Measurements from ENCODE around the gene CAPN2. TPM values are rescaled to one million over a fixed set of nuclear protein-coding genes. Genes with fewer than 3 reads are reported as not detected.
A peak's percentile ranks its signal among the peaks of the same experiment; 100 is the strongest.

CAPN2 gene
- polyA plus RNA-seq, 1 experiment, result 433 TPM

DNA sequence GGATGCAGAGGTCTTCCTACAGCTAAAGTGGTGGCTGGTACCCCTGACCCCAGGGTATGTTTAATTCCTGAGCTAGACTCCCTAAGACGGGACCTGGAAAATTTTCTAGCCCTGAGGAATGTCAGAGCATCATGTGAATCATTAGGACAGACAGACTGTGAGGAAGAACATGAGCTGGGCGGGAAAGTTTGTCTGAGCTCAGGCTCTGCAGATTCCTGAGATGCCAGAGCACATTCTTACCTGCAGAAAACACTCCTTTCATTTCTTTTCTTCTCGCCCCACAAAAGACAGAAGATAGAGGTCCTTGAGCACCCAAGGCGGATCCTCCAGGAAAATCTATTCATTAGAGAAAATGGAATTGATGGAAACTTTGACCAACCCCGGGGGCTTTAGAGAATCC is 6.5 kb downstream of the CAPN2 start:
- no peaks in the 10 kb centered on the region for H3K27me3 ChIP-seq (ENCODE audit: control insufficient read depth, insufficient read depth, low read length)
- ChIA-PET POLR2A (interaction anchor here (0.8 kb wide), 2 partner anchors 18 to 53 kb away, joined by 3 to 4 read pairs; no protein-coding TSS in a partner anchor), CTCF (interaction anchor here (0.6 to 1.9 kb wide), 4 partner anchors 9 to 31 kb away, joined by 3 to 6 read pairs (median 4); no protein-coding TSS in a partner anchor)
- TF ChIP-seq, protein P1, sequence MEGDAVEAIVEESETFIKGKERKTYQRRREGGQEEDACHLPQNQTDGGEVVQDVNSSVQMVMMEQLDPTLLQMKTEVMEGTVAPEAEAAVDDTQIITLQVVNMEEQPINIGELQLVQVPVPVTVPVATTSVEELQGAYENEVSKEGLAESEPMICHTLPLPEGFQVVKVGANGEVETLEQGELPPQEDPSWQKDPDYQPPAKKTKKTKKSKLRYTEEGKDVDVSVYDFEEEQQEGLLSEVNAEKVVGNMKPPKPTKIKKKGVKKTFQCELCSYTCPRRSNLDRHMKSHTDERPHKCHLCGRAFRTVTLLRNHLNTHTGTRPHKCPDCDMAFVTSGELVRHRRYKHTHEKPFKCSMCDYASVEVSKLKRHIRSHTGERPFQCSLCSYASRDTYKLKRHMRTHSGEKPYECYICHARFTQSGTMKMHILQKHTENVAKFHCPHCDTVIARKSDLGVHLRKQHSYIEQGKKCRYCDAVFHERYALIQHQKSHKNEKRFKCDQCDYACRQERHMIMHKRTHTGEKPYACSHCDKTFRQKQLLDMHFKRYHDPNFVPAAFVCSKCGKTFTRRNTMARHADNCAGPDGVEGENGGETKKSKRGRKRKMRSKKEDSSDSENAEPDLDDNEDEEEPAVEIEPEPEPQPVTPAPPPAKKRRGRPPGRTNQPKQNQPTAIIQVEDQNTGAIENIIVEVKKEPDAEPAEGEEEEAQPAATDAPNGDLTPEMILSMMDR (IDR thresholded peaks at IDR 0.05; ENCODE audit: low read depth, low read length), result no peak
- no peak for DNase-seq (ENCODE audit: low read depth, low spot score)
- H3K27ac ChIP-seq (ENCODE audit: low read depth, low read length), result peak overlapping the region; percentile 71
- no peaks in the 10 kb centered on the region for H3K9me3 ChIP-seq (ENCODE audit: control insufficient read depth, insufficient read depth, low read length)
- no peak overlapping the region for H3K4me3 ChIP-seq (ENCODE audit: low read depth, low read length)

DNA sequence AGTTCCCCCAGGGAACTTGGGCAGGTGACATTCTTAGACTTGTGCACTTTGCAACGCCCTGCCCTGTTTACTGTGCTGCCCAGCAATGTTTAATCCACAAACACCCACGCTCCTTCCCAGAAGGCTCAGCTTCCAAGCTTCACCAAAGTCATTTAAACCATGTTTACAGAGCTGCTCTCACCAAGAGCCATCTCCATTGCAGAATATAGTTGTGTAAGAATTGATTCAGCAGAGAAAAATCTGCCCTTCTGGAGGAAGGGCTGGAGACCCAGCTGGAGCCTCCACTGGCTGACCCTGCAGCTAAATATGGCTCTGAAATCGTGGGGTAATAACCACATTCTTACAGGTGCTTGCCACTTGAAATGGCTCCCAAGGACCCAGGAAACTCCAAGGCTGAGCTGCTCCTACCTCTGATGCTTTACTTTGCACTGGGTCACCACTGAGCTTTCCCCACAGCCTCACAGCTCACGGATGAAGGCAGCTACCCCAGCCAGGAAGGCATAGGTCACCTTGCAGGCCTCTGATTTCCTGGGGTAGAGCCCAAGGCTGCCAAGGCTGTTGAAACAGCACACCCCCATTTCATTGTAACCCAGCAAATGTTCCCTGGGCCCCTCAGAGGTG is 8.7 kb downstream of the CAPN2 start:
- no peaks in the 10 kb centered on the region for H3K9me3 ChIP-seq (ENCODE audit: control insufficient read depth, insufficient read depth, low read length)
- no peak overlapping the region for H3K4me3 ChIP-seq (ENCODE audit: low read depth, low read length)
- POLR2A ChIA-PET, result interaction anchor here (0.7 to 1.8 kb wide), 4 partner anchors 9 to 28 kb away, joined by 3 to 15 read pairs (median 10); no protein-coding TSS in a partner anchor
- CTCF ChIA-PET, result interaction anchor here (0.7 to 1.5 kb wide), 5 partner anchors 9 to 165 kb away, joined by 3 to 6 read pairs (median 4); partner anchors contain the start of gene CAPN2
- TF ChIP-seq, protein P1 (IDR thresholded peaks at IDR 0.05; ENCODE audit: low read depth, low read length), result no peak
- H3K27me3 ChIP-seq (ENCODE audit: control insufficient read depth, insufficient read depth, low read length), result no peaks in the 10 kb centered on the region
- H3K27ac ChIP-seq (ENCODE audit: low read depth, low read length), result peak overlapping the region; percentile 96
- DNase-seq (ENCODE audit: low read depth, low spot score), result peak; percentile 85

DNA sequence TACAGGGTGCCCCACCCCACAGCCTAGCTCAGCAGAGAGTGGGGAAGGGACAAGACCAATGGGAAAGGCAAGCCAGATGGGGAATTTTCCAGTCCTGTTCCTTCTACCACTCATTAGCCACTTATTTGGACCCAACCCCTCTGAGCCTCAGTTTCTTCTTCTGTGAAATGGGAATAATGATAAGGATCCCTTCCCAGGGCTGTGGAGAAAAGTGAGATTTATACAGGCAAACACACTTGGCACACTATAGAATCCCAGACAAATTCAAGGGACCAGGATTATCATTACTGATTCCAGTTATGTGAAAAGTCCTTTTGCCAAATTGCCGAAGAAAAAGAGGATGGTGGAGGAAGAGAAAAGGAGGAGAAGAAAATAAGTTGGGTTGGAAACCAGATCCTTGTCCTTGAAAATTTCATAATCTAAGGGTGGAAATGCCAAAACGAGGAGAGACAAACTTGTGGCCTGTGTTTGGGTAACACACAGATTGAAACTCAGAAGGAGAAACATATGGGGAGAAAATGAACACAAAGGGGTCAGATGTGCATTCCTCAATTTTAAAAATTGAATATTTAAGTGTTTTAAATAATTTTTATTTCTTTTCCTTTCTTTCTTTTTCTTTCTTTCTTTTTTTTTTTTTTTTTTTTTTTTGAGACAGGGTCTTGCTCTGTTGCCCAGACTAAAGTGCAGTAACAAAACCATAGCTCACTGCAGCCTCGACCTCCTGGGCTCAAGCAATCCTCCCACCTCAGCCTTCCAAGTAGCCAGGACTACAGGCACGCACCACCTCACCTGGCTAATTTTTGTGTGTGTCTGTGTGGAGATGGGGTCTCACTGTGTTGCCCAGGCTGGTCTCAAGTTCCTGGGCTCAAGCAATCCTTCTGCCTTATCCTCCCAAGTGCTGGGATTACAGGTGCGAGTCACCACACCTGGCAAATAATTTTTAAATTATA is 9.6 kb downstream of the CAPN2 start:
- TF ChIP-seq, protein P1 (IDR thresholded peaks at IDR 0.05; ENCODE audit: low read depth, low read length), result no peak
- H3K27me3 ChIP-seq (ENCODE audit: control insufficient read depth, insufficient read depth, low read length), result no peaks in the 10 kb centered on the region
- ChIA-PET POLR2A (interaction anchor here (0.7 to 1.8 kb wide), 4 partner anchors 9 to 27 kb away, joined by 3 to 15 read pairs (median 10); no protein-coding TSS in a partner anchor), CTCF (interaction anchor here (0.5 to 1.5 kb wide), 3 partner anchors 24 to 27 kb away, joined by 3 to 6 read pairs (median 4); no protein-coding TSS in a partner anchor)
- no peak for DNase-seq (ENCODE audit: low read depth, low spot score)
- H3K9me3 ChIP-seq (ENCODE audit: control insufficient read depth, insufficient read depth, low read length), result no peaks in the 10 kb centered on the region
- no peak overlapping the region for H3K4me3 ChIP-seq (ENCODE audit: low read depth, low read length)
- H3K27ac ChIP-seq (ENCODE audit: low read depth, low read length), result peak overlapping the region; percentile 96

DNA sequence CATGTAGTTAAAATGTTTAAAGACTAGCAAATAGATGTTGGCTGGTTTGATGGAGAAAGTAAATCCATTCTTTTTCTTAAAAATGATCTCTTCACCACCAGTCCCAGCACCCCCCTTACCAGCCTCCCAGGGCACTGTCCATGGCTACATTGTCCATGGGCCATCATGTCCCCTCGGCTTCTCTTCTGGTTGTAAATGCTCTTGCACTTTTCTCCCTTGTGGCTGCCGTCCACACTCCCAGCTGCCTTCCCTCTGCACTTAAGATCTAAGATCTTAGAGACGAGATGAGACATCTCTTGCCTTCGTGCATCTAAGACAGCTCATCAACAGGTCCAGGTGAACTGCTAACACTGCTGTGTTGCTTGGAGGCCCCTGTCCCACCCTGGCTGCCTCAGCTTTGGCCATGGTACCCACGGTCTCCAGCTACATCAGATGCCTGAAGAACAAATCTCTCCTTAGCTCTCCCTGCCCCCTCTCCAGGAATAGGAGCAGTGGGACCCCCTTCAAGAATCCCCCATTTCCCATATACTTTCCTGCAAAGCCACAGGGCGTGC is 11.1 kb downstream of the CAPN2 start:
- TF ChIP-seq, protein P1 (IDR thresholded peaks at IDR 0.05; ENCODE audit: low read depth, low read length), result no peak
- no peaks in the 10 kb centered on the region for H3K9me3 ChIP-seq (ENCODE audit: control insufficient read depth, insufficient read depth, low read length)
- H3K27ac ChIP-seq (ENCODE audit: low read depth, low read length), result peak overlapping the region; percentile 77
- POLR2A ChIA-PET, result interaction anchor here (0.5 to 2.3 kb wide), 3 partner anchors 23 to 792 kb away, joined by 3 to 7 read pairs (median 4); no protein-coding TSS in a partner anchor
- no peaks in the 10 kb centered on the region for H3K27me3 ChIP-seq (ENCODE audit: control insufficient read depth, insufficient read depth, low read length)
- H3K4me3 ChIP-seq (ENCODE audit: low read depth, low read length), result no peak overlapping the region
- no peak for DNase-seq (ENCODE audit: low read depth, low spot score)
- CTCF ChIA-PET, result interaction anchor here (0.9 to 2.8 kb wide), 3 partner anchors 10 to 26 kb away, joined by 3 to 18 read pairs (median 3); no protein-coding TSS in a partner anchor
